Vagina (tissue), 2 donors: ENCODE results near the gene MCAM.

Experiments
- CTCF ChIP-seq, 3 experiments: fragments of 450-650 bp in 2 of 3; fragments of 200-600 bp in 1 of 3; sonication (generic) in 1 of 3; IDR thresholded peaks; one replicate each; pipeline ENCODE4 v1.5.1; 2017 to 2019; ENCODE audit warnings: antibody characterized with exemption in 3 of 3, mild to moderate bottlenecking in 2 of 3, moderate library complexity in 2 of 3
- POLR2A ChIP-seq, 2 donors: fragments of 450-650 bp; IDR thresholded peaks; one replicate each; pipeline ENCODE4 v1.6.1; 2017; ENCODE audit warnings: antibody characterized with exemption in 2 of 2, mild to moderate bottlenecking in 2 of 2, moderate library complexity in 2 of 2

DNA sequence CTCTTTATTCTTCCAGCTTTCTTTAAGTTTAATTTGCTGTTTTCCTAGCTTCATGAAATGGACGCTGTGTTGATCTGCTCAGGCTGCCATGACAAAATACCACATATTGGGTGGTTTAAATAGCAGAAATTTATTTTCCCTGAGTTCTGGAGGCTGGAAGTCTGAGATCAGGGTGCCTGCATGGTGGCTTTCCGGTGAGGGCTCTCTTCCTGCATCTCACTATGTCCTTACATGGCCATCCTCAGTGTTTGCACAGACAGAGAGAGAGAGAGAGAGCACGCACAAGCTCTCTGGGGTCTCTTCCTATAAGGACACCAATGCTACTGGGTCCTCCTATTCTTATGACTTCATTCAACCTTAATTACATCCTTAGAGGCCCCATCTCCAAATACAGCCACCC lies 28.7 kb downstream of the MCAM start:
- no peak for TF ChIP-seq CTCF (IDR thresholded peaks at IDR 0.05)
- TF ChIP-seq POLR2A (IDR thresholded peaks at IDR 0.05) = no peak
